ENCODE data around the gene FAM193A. TPM values are rescaled to one million over a fixed set of nuclear protein-coding genes. Genes with fewer than 3 reads are reported as not detected.

FAM193A gene
- polyA plus RNA-seq, 1 donor (not counting 4 experiments of a cell fraction or from before 2014, with no cell fraction given): 3.6 TPM

GRCh38 chr4:2592572-2592971 lies 56.1 kb downstream of the FAM193A start:
- no peak overlapping the region for H3K9ac ChIP-seq (ENCODE audit: control insufficient read depth, extremely low read depth, insufficient read depth, low read length)
- peaks cover 6% of the 10 kb centered on the region for H3K9me1 ChIP-seq (ENCODE audit: control insufficient read depth, extremely low read depth, insufficient read depth, low read length)
- peaks cover 17% of the 10 kb centered on the region for H4K20me1 ChIP-seq (ENCODE audit: control insufficient read depth, extremely low read depth, insufficient read depth, low read length)
- H3K4me3 ChIP-seq (ENCODE audit: control insufficient read depth in 2 of 3, extremely low read depth in 1 of 3, insufficient read depth in 2 of 3, low read depth in 1 of 3, low read length in 3 of 3): no peak overlapping the region
- H3K79me2 ChIP-seq (ENCODE audit: control insufficient read depth, insufficient read depth, low read length): peaks cover 83% of the 10 kb centered on the region
- DNase-seq (ENCODE audit: low read depth, low spot score) (no peak), FAIRE-seq (no peak)
- no peak overlapping the region for H3K4me2 ChIP-seq (ENCODE audit: control insufficient read depth, extremely low read depth, insufficient read depth, low read depth, low read length)
- no peak overlapping the region for H2AFZ ChIP-seq (ENCODE audit: control insufficient read depth, low read length)
- peaks cover 3 to 6% of the 10 kb centered on the region in 2 experiments for H3K36me3 ChIP-seq (ENCODE audit: control insufficient read depth in 2 of 2, extremely low read depth in 1 of 2, insufficient read depth in 2 of 2, low read length in 2 of 2)
- H3K9me3 ChIP-seq (ENCODE audit: control insufficient read depth, low read depth, low read length): no peaks in the 10 kb centered on the region
- dilution Hi-C loops (cut with MboI; ENCODE audit: extremely low pct_ligation_motif_present, low sequenced_read_pairs): no loop called here
- no peak overlapping the region for H3K27ac ChIP-seq (ENCODE audit: control insufficient read depth, insufficient read depth, low read length)
- TF ChIP-seq EZH2 (IDR thresholded peaks at IDR 0.05; ENCODE audit: low read length) (no peak), CTCF (optimal IDR thresholded peaks at IDR 0.05 in 1 of 3, IDR thresholded peaks at IDR 0.05 in 1 of 3, conservative IDR thresholded peaks at IDR 0.05 in 1 of 3; ENCODE audit: extremely low read depth in 1 of 3, insufficient read depth in 2 of 3, low read length in 3 of 3) (no peak)
- no peaks in the 10 kb centered on the region for H3K27me3 ChIP-seq (ENCODE audit: control insufficient read depth, extremely low read depth, insufficient read depth, low read length)
- H3K4me1 ChIP-seq (ENCODE audit: control insufficient read depth, extremely low read depth, insufficient read depth, low read length): no peaks in the 10 kb centered on the region

GRCh38 chr4:2593003-2593402 lies 56.6 kb downstream of the FAM193A start:
- Histone ChIP-seq H3K9me3 (ENCODE audit: control insufficient read depth, low read depth, low read length) (no peaks in the 10 kb centered on the region), H3K36me3 (ENCODE audit: control insufficient read depth in 2 of 2, extremely low read depth in 1 of 2, insufficient read depth in 2 of 2, low read length in 2 of 2) (peaks cover 3 to 6% of the 10 kb centered on the region in 2 experiments), H3K9me1 (ENCODE audit: control insufficient read depth, extremely low read depth, insufficient read depth, low read length) (peaks cover 5% of the 10 kb centered on the region), H3K79me2 (ENCODE audit: control insufficient read depth, insufficient read depth, low read length) (peaks cover 81% of the 10 kb centered on the region), H3K4me2 (ENCODE audit: control insufficient read depth, extremely low read depth, insufficient read depth, low read depth, low read length) (no peak overlapping the region), H3K27ac (ENCODE audit: control insufficient read depth, insufficient read depth, low read length) (no peak overlapping the region), H3K27me3 (ENCODE audit: control insufficient read depth, extremely low read depth, insufficient read depth, low read length) (no peaks in the 10 kb centered on the region), H4K20me1 (ENCODE audit: control insufficient read depth, extremely low read depth, insufficient read depth, low read length) (peaks cover 15% of the 10 kb centered on the region), H3K9ac (ENCODE audit: control insufficient read depth, extremely low read depth, insufficient read depth, low read length) (no peak overlapping the region), H2AFZ (ENCODE audit: control insufficient read depth, low read length) (no peak overlapping the region), H3K4me3 (ENCODE audit: control insufficient read depth in 2 of 3, extremely low read depth in 1 of 3, insufficient read depth in 2 of 3, low read depth in 1 of 3, low read length in 3 of 3) (no peak overlapping the region), H3K4me1 (ENCODE audit: control insufficient read depth, extremely low read depth, insufficient read depth, low read length) (no peaks in the 10 kb centered on the region)
- DNase-seq (ENCODE audit: low read depth, low spot score) (no peak), FAIRE-seq (no peak)
- TF ChIP-seq CTCF (optimal IDR thresholded peaks at IDR 0.05 in 1 of 3, IDR thresholded peaks at IDR 0.05 in 1 of 3, conservative IDR thresholded peaks at IDR 0.05 in 1 of 3; ENCODE audit: extremely low read depth in 1 of 3, insufficient read depth in 2 of 3, low read length in 3 of 3): no peak
- no peak for TF ChIP-seq EZH2 (IDR thresholded peaks at IDR 0.05; ENCODE audit: low read length)
- dilution Hi-C loops (cut with MboI; ENCODE audit: extremely low pct_ligation_motif_present, low sequenced_read_pairs): no loop called here
